GM12878 (cell line): Measurements from ENCODE around the gene OGA. TPM values are rescaled to one million over a fixed set of nuclear protein-coding genes. Genes with fewer than 3 reads are reported as not detected.

Source experiments
- ATAC-seq: fragments of 200-7000 bp; cut with Tn5 transposase; 3 replicates; pipeline ENCODE4 v1.9.1; 2020; ENCODE audit warnings: mild to moderate bottlenecking, moderate library complexity
- BruUV-seq: library from RNA; stranded (reverse); fragments of 400-500 nt; replicated peaks from 2 replicates; lab custom pipeline; 2021; lab: Mats Ljungman, UMichigan
- CTCF ChIA-PET: fragments of 300-600 bp; sonication (Branson Sonifier 250); formaldehyde crosslinking; extraction: SDS; loops from one replicate; lab custom pipeline; 2021; ENCODE audit warnings: inconsistent platforms; lab: Yijun Ruan, JAX
- POLR2A ChIA-PET: fragments of 350-600 bp; formaldehyde crosslinking; extraction: SDS; loops from one replicate; lab custom pipeline; 2021; ENCODE audit warnings: inconsistent platforms; lab: Charles Lee
- RAD21 ChIA-PET: fragments of 300-600 bp; sonication (Branson Sonifier 250); formaldehyde crosslinking; loops from one replicate; lab custom pipeline; 2023; ENCODE audit warnings: antibody characterized with exemption; ENCODE audit not compliant: unreplicated experiment; lab: Charles Lee
- SMC1A ChIA-PET: fragments of 300-600 bp; sonication (Branson Sonifier 250); formaldehyde crosslinking; loops from one replicate; lab custom pipeline; 2023; ENCODE audit not compliant: unreplicated experiment, uncharacterized antibody; lab: Charles Lee
- DNase-seq: peaks from one replicate; pipeline ENCODE4 v3.0.0-alpha.2; 2011; ENCODE audit warnings: low read depth, low spot score
- FAIRE-seq: peaks from 3 replicates; lab custom pipeline; 2011; peaks lifted over from hg19 to GRCh38; lab: Jason Lieb, UNC
- H2AFZ ChIP-seq: 2 replicates; pipeline ENCODE4 v1.6.0; 2011; ENCODE audit warnings: low read depth, low read length, control low read depth; ENCODE audit not compliant: control insufficient read depth
- H3K27ac ChIP-seq: 2 replicates; pipeline ENCODE4 v1.5.1; 2011; ENCODE audit warnings: control low read depth; ENCODE audit not compliant: control insufficient read depth, insufficient read depth
- H3K27me3 ChIP-seq, 2 experiments: replicated peaks in 1 of 2; 2 replicates each; pipeline versions ENCODE4 v1.6.0 to v1.6.1; 2011; ENCODE audit warnings: low read length in 1 of 2; ENCODE audit not compliant: control insufficient read depth in 2 of 2, insufficient read depth in 2 of 2
- H3K36me3 ChIP-seq, 2 experiments: 2 replicates each; pipeline ENCODE4 v1.5.1; 2011; ENCODE audit warnings: low read length in 1 of 2; ENCODE audit not compliant: control insufficient read depth in 2 of 2, insufficient read depth in 2 of 2
- H3K4me1 ChIP-seq: 2 replicates; pipeline ENCODE4 v1.6.1; 2011; ENCODE audit warnings: mild to moderate bottlenecking, low read length, moderate library complexity, mixed read lengths; ENCODE audit not compliant: control insufficient read depth, insufficient read depth
- H3K4me2 ChIP-seq: 2 replicates; pipeline ENCODE4 v1.6.0; 2011; ENCODE audit warnings: control low read depth; ENCODE audit not compliant: control insufficient read depth, insufficient read depth
- H3K4me3 ChIP-seq: fragments of 200-600 bp; sonication (generic); 2 replicates; pipeline ENCODE4 v1.5.1; 2016
- H3K79me2 ChIP-seq: 2 replicates; pipeline ENCODE4 v1.6.0; 2011; ENCODE audit warnings: low read length; ENCODE audit not compliant: control insufficient read depth, insufficient read depth
- H3K9ac ChIP-seq: 2 replicates; pipeline ENCODE4 v1.8.0; 2011; ENCODE audit warnings: low read length, control low read depth, mixed read lengths; ENCODE audit not compliant: control insufficient read depth, insufficient read depth
- H3K9me3 ChIP-seq: replicated peaks from 3 replicates; pipeline ENCODE4 v1.5.1; 2011; ENCODE audit warnings: mild to moderate bottlenecking, low read length; ENCODE audit not compliant: control insufficient read depth, insufficient read depth
- H4K20me1 ChIP-seq: 2 replicates; pipeline ENCODE4 v1.6.0; 2011; ENCODE audit not compliant: control insufficient read depth, insufficient read depth
- GABPA ChIP-seq: IDR thresholded peaks from 2 replicates; pipeline ENCODE4 v1.6.1; 2014; ENCODE audit warnings: antibody characterized with exemption, low read depth, mild to moderate bottlenecking, inconsistent platforms
- HCFC1 ChIP-seq: fragments of 150-350 bp; IDR thresholded peaks from 2 replicates; pipeline ENCODE4 v1.6.1; 2014; ENCODE audit warnings: low read length
- MYB ChIP-seq: fragments of 150-350 bp; IDR thresholded peaks from 2 replicates; pipeline ENCODE4 v1.6.1; 2014; ENCODE audit warnings: mild to moderate bottlenecking, low read depth, low read length, borderline replicate concordance
- NFYB ChIP-seq: IDR thresholded peaks from 2 replicates; pipeline ENCODE4 v1.6.1; 2011; ENCODE audit warnings: low read depth, mild to moderate bottlenecking, low read length, improper control_type of control experiment, moderate library complexity; ENCODE audit not compliant: insufficient read depth
- PML ChIP-seq: IDR thresholded peaks from 2 replicates; pipeline ENCODE4 v1.6.1; 2012; ENCODE audit warnings: low read length, inconsistent platforms
- POU2F2 ChIP-seq: IDR thresholded peaks from 3 replicates; pipeline ENCODE4 v1.6.1; 2011; ENCODE audit warnings: low read depth, mild to moderate bottlenecking, low read length, borderline replicate concordance
- RBBP5 ChIP-seq: fragments of 200-600 bp; sonication (generic); conservative IDR thresholded peaks from 2 replicates; pipeline ENCODE4 v1.6.1; 2016
- RUNX3 ChIP-seq: IDR thresholded peaks from 2 replicates; pipeline ENCODE4 v1.6.1; 2012; ENCODE audit warnings: low read length, inconsistent platforms
- ZBED1 ChIP-seq: IDR thresholded peaks from 2 replicates; pipeline ENCODE4 v1.6.1; 2016; ENCODE audit warnings: borderline replicate concordance
- ZNF207 ChIP-seq: fragments of 450-650 bp; IDR thresholded peaks from 2 replicates; pipeline ENCODE4 v1.6.1; 2014; ENCODE audit warnings: antibody characterized with exemption, mild to moderate bottlenecking, borderline replicate concordance
- ZNF24 ChIP-seq: fragments of 450-650 bp; IDR thresholded peaks from 2 replicates; pipeline ENCODE4 v1.6.1; 2017; ENCODE audit warnings: antibody characterized with exemption, mild to moderate bottlenecking
- WGBS: methylation state at CpG from one replicate; pipeline ENCODE4 v1.1.6; 2016; ENCODE audit warnings: low lambda C conversion rate; ENCODE audit not compliant: insufficient replicate concordance, insufficient coverage; ENCODE audit errors: missing lambda C conversion rate; 5-methylcytosine and 5-hydroxymethylcytosine counted together
- in situ Hi-C: fragments of 300-500 bp; cut with MboI; formaldehyde crosslinking; loops from 9 replicates; pipeline ENCODE4 v1.14.3; 2018; ENCODE audit warnings: mixed read lengths
- intact Hi-C: fragments of 100-400 bp; cut with micrococcal nuclease; formaldehyde crosslinking; loops from one replicate; pipeline ENCODE4 v1.14.2; 2022; ENCODE audit not compliant: unreplicated experiment
- polyA plus RNA-seq, 11 experiments: library from polyadenylated mRNA; depleted of rRNA in 4 of 11; unstranded in 6 of 11; stranded (reverse) in 5 of 11; fragments of >200 nt; fragmentation: Nextera tagmentation in 4 of 11; fragmentation: Illumina TruSeq in 1 of 11; extraction: Ambion mirVana in 4 of 11; extraction: Trizol in 1 of 11; gene quantifications; 1 replicate in 1 of 11; 2 replicates in 10 of 11; pipeline versions ENCODE4 v1.2.1 to v1.2.3, GENCODE V29; 2011 to 2016; ENCODE audit warnings: inconsistent platforms in 2 of 11, missing spikeins in 2 of 11, low read depth in 1 of 11
- total RNA-seq, 4 experiments: library from RNA; depleted of rRNA in 3 of 4; stranded (reverse); fragments of >200 nt in 3 of 4; fragmentation: Illumina TruSeq in 1 of 4; extraction: Trizol in 1 of 4; gene quantifications; 2 replicates each; pipeline versions ENCODE4 v1.2.1 to v1.2.3, GENCODE V29; 2013 to 2021
- TF ChIP-seq, protein P1 (sequence below): fragments of 450-650 bp; IDR thresholded peaks from 2 replicates; pipeline ENCODE4 v1.6.1; 2017; ENCODE audit warnings: antibody characterized with exemption, mild to moderate bottlenecking, moderate library complexity
- TF ChIP-seq, protein P2 (sequence below): fragments of 450-650 bp; formaldehyde crosslinking; IDR thresholded peaks from 2 replicates; pipeline ENCODE4 v1.4.0; 2022; ENCODE audit warnings: mild to moderate bottlenecking, moderate library complexity
- TF ChIP-seq, protein P3 (sequence below): fragments of 450-650 bp; IDR thresholded peaks from 2 replicates; pipeline ENCODE4 v1.6.1; 2016; ENCODE audit warnings: mild to moderate bottlenecking
- TF ChIP-seq, protein P4 (sequence below): IDR thresholded peaks from 2 replicates; pipeline ENCODE4 v1.6.1; 2011; ENCODE audit warnings: borderline replicate concordance, low read depth, mild to moderate bottlenecking, moderate library complexity, low read length; ENCODE audit not compliant: insufficient read depth, poor library complexity, severe bottlenecking

Gene OGA
- total and polyA plus RNA-seq, 10 of the 15 experiments (the other 5 are each of a cell fraction or from before 2014, with no cell fraction given) = 23.0 to 145 (median 85.2) TPM

DNA sequence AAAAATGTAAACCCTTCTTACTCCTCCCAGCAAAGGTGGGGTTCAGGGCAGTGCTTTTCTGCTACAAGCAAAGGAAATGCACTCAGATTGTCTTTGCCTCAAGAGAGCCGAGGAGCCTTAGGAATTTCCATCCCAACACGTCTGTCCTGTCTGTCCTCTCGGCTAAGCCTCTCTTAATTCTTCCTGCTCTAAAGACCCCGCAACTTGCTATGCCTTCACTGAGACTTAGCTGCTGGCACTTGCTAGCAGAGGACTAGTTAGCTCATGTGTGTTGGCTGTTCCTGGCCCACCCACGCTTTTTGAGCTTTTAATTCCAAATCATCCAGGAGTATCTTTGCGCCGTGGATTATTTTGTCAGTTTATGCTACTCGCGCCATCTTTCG is 34.5 kb downstream of the OGA start:
- peaks cover 37% of the 10 kb centered on the region for H3K4me1 ChIP-seq
- no peak for ATAC-seq
- no peaks in the 10 kb centered on the region for H3K27me3 ChIP-seq
- H3K27ac ChIP-seq = peak overlapping the region; percentile 71
- CTCF ChIA-PET = interaction anchor here (0.8 to 9.8 kb wide), 22 partner anchors 13 to 330 kb away, joined by 3 to 334 read pairs (median 4); partner anchors contain the start of genes DPCD, OGA and POLL
- no peak for DNase-seq
- H2AFZ ChIP-seq = peak overlapping the region; percentile 25; the same call in 1 of the 2 replicates
- in situ Hi-C loops = loop anchor here (5.0 kb wide), 2 partner anchors 176 to 571 kb away; no protein-coding TSS in a partner anchor
- SMC1A ChIA-PET = interaction anchor here (0.7 to 7.9 kb wide), 14 partner anchors 11 to 288 kb away, joined by 3 to 139 read pairs (median 4); partner anchors contain the start of gene OGA
- peaks cover 11% of the 10 kb centered on the region for H3K79me2 ChIP-seq
- FAIRE-seq = no peak
- H4K20me1 ChIP-seq = no peaks in the 10 kb centered on the region
- POLR2A ChIA-PET = interaction anchor here (0.6 to 3.1 kb wide), 6 partner anchors 13 to 181 kb away, joined by 3 to 17 read pairs (median 3); partner anchors contain the start of gene OGA
- peak overlapping the region; percentile 85 for H3K4me3 ChIP-seq
- peak overlapping the region; percentile 60 for H3K4me2 ChIP-seq
- H3K36me3 ChIP-seq = peaks cover 4 to 12% of the 10 kb centered on the region in 2 experiments; a peak in 3 of 4 replicates
- H3K9ac ChIP-seq = peak overlapping the region; percentile 74
- no TSS peak for BruUV-seq
- RAD21 ChIA-PET = interaction anchor here (1.0 to 7.9 kb wide), 5 partner anchors 12 to 224 kb away, joined by 3 to 172 read pairs (median 4); no protein-coding TSS in a partner anchor
- H3K9me3 ChIP-seq = no peaks in the 10 kb centered on the region
- intact Hi-C loops = loop anchor here (5.0 to 10.0 kb wide), 2 partner anchors 91 to 429 kb away; partner anchors contain the start of gene BTRC
- WGBS = 69% methylated on average over 10 of the region's 10 CpGs
- TF ChIP-seq, protein P1, sequence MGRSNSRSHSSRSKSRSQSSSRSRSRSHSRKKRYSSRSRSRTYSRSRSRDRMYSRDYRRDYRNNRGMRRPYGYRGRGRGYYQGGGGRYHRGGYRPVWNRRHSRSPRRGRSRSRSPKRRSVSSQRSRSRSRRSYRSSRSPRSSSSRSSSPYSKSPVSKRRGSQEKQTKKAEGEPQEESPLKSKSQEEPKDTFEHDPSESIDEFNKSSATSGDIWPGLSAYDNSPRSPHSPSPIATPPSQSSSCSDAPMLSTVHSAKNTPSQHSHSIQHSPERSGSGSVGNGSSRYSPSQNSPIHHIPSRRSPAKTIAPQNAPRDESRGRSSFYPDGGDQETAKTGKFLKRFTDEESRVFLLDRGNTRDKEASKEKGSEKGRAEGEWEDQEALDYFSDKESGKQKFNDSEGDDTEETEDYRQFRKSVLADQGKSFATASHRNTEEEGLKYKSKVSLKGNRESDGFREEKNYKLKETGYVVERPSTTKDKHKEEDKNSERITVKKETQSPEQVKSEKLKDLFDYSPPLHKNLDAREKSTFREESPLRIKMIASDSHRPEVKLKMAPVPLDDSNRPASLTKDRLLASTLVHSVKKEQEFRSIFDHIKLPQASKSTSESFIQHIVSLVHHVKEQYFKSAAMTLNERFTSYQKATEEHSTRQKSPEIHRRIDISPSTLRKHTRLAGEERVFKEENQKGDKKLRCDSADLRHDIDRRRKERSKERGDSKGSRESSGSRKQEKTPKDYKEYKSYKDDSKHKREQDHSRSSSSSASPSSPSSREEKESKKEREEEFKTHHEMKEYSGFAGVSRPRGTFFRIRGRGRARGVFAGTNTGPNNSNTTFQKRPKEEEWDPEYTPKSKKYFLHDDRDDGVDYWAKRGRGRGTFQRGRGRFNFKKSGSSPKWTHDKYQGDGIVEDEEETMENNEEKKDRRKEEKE = no peak
- TF ChIP-seq, protein P2, sequence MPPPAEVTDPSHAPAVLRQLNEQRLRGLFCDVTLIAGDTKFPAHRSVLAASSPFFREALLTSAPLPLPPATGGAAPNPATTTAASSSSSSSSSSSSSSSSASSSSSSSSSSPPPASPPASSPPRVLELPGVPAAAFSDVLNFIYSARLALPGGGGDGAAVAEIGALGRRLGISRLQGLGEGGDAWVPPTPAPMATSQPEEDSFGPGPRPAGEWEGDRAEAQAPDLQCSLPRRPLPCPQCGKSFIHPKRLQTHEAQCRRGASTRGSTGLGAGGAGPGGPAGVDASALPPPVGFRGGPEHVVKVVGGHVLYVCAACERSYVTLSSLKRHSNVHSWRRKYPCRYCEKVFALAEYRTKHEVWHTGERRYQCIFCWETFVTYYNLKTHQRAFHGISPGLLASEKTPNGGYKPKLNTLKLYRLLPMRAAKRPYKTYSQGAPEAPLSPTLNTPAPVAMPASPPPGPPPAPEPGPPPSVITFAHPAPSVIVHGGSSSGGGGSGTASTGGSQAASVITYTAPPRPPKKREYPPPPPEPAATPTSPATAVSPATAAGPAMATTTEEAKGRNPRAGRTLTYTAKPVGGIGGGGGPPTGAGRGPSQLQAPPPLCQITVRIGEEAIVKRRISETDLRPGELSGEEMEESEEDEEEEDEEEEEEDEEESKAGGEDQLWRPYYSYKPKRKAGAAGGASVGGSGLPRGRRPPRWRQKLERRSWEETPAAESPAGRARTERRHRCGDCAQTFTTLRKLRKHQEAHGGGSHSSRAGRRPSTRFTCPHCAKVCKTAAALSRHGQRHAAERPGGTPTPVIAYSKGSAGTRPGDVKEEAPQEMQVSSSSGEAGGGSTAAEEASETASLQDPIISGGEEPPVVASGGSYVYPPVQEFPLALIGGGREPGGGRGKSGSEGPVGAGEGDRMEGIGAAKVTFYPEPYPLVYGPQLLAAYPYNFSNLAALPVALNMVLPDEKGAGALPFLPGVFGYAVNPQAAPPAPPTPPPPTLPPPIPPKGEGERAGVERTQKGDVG (CRISPR knock-in tag) = no peak
- no peak for TF ChIP-seq POU2F2
- no peak for TF ChIP-seq RBBP5
- TF ChIP-seq ZNF24 = no peak
- TF ChIP-seq HCFC1 = no peak
- no peak for TF ChIP-seq PML
- 0 out of 2 replicates have a peak, but pooled peaks have one; percentile 22 for TF ChIP-seq ZBED1
- TF ChIP-seq, protein P3, sequence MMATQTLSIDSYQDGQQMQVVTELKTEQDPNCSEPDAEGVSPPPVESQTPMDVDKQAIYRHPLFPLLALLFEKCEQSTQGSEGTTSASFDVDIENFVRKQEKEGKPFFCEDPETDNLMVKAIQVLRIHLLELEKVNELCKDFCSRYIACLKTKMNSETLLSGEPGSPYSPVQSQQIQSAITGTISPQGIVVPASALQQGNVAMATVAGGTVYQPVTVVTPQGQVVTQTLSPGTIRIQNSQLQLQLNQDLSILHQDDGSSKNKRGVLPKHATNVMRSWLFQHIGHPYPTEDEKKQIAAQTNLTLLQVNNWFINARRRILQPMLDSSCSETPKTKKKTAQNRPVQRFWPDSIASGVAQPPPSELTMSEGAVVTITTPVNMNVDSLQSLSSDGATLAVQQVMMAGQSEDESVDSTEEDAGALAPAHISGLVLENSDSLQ = no peak
- TF ChIP-seq, protein P4, sequence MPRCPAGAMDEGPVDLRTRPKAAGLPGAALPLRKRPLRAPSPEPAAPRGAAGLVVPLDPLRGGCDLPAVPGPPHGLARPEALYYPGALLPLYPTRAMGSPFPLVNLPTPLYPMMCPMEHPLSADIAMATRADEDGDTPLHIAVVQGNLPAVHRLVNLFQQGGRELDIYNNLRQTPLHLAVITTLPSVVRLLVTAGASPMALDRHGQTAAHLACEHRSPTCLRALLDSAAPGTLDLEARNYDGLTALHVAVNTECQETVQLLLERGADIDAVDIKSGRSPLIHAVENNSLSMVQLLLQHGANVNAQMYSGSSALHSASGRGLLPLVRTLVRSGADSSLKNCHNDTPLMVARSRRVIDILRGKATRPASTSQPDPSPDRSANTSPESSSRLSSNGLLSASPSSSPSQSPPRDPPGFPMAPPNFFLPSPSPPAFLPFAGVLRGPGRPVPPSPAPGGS = peak; percentile 8
- no peak for TF ChIP-seq MYB
- no peak for TF ChIP-seq GABPA
- no peak for TF ChIP-seq ZNF207
- TF ChIP-seq NFYB = no peak
- TF ChIP-seq RUNX3 = no peak
